HCEC 1CT (cell line): ENCODE results near the gene TMEM117.

ENCODE experiments used
- DNase-seq: peaks from one replicate; pipeline ENCODE4 v3.0.0-alpha.2; 2017

Gene TMEM117

DNA sequence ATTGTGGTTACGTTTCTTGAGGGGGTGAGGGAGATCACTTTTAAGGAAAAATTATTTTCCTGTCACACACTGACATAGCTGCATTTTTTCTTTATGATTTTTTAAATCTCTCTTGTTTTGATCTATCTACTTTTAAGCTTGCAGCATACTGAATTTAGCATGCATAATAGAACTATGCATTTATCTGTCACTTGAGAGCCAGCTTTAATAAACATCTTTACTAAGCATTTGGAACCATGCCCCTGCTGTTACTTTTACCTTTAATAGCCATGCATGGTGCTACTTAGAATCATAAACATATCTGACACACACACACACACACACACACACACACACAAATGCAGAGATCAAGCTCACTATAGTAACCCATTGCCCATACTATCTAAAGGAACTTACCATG is 554.0 kb downstream of the TMEM117 start:
- DNase-seq, result no peak

DNA sequence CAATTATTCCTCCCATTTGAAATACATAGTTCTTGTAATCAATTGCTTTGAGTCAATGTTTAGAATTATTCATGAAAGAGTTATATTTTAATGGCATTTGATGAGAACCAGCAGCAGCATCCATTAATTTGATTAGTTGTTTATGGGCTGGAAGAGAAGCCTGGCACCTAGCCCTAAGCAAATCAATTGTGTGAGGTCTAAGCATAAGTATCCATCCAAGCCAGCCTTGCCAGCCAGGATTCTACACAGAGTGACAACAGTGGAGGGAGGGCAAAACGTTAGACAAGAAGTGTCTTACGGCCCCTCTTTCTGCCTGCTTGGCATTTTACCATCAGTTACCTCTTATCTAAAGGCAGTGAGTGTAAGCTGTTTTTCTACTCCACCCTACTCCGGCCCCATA is 561.8 kb downstream of the TMEM117 start:
- no peak for DNase-seq

- no peak for DNase-seq
Observed at GRCh38 chr12:44403185-44403584, 567.3 kb downstream of the TMEM117 start.

- DNase-seq, result no peak
Observed at GRCh38 chr12:44405297-44405696, 569.4 kb downstream of the TMEM117 start.

- DNase-seq, result no peak
Observed at GRCh38 chr12:44422559-44422958, 586.7 kb downstream of the TMEM117 start.

DNA sequence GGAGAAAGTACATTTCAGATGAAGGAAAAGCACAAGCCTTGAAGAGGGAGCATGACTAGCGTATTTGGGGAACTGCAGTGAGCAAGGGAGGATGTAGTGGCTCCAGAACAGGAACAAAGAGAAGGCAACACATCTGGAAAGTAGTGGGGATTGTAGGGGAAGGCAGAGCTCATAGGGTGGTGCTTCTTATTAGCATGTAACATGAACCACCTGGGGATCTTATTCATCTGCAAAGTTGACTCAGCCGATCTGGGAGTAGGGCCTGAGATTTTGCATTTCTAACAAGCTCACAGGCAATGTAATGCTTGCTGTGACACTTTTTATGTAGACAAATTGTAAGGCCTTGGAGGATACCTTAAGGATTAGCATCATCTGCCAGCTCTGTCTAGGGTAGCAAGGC is 592.9 kb downstream of the TMEM117 start:
- DNase-seq, result no peak

GRCh38 chr12:44431647-44432343 is 595.9 kb downstream of the TMEM117 start:
- no peak for DNase-seq

DNA sequence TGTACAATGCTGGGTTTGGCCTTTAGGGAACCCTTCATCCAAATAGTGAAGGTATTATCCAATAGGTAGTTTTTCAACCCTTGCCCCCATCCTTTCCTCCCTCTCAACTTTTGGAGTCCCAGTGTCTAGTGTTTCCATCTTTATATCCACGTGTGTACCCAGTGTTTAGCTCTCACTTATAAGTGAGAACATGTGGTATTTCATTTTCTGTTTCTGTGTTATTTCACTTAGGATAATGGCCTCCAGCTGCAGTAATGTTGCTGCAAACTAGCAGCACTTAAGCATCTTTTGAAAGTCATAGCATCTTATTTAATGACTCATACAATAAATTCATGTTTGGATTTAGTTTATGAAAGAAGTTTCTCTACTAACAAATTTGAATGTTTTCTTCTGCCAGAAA is 597.8 kb downstream of the TMEM117 start:
- no peak for DNase-seq

GRCh38 chr12:44436756-44437155 is 600.9 kb downstream of the TMEM117 start:
- DNase-seq, result no peak
